Measurements from ENCODE around the gene CELF4. TPM values are rescaled to one million over a fixed set of nuclear protein-coding genes. Genes with fewer than 3 reads are reported as not detected.

CELF4 gene
- total RNA-seq, 2 experiments from 2014 or later = not detected

DNA sequence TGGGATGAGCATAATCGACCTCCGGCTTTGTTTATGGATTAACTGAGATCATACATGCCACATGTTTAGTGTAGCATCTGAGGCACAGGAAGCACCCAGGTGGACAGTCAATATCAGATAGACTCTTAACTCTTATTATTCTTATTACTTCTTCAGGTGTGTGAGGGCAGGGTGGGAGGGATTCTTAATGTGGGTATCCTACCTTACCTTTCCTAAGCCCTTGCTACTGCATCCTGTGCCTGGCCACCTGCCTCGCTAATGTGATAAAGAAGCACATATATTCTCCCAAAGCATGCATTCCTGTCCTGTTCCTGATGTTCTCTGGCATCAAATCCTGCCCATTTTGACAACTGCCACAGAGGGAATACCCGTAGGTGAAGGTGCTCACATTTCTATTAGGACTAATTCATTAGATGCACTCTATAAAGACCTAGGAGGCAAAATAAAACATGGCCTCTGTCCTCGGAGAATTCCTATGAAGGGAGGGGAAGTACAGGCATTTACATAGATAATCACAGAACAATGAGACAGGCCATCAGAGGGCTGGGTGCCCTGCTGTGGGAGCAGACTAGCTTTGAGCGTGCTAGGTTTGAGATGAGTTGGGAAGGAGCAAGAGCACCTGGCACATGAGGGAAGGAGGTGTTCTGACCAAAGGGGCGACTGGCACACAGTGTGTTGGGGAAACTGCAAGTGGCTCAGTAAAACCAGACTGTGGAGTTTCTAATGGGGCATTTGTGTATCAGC, 19.5 kb upstream of the CELF4 start:
- Mint-ChIP-seq H3K9me3 (no peaks in the 10 kb centered on the region), H3K27ac (no peak overlapping the region), H3K27me3 (no peaks in the 10 kb centered on the region), H3K4me1 (no peaks in the 10 kb centered on the region), H3K36me3 (no peaks in the 10 kb centered on the region), H3K4me3 (no peak overlapping the region)
- DNase-seq = no peak
- no peak for ATAC-seq (ENCODE audit: low read depth)
- POLR2A ChIA-PET = no interaction called here

DNA sequence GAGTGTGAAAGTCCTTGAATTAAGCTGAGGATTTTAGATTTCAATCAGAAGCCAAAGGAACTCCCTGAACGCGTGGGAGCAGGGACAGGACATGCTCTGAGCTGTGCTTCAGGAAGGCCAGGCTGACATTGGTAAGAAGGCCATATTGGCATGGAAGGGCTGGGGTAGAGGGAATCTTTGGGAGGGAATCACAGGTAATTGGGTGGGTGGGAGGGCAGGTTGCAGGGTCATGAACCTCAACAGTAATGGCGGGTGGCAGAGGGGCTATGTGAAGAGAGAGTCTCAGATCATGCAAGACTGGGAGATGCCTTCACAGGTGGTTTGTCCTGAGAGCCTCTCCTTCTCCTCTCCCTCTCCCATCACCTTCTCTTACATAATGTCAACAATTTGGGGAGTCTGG, 18.6 kb upstream of the CELF4 start:
- Mint-ChIP-seq H3K27ac (no peak overlapping the region), H3K4me3 (no peak overlapping the region), H3K27me3 (no peaks in the 10 kb centered on the region), H3K36me3 (no peaks in the 10 kb centered on the region), H3K9me3 (no peaks in the 10 kb centered on the region), H3K4me1 (no peaks in the 10 kb centered on the region)
- ATAC-seq (ENCODE audit: low read depth) (no peak), DNase-seq (no peak)
- POLR2A ChIA-PET = no interaction called here

DNA sequence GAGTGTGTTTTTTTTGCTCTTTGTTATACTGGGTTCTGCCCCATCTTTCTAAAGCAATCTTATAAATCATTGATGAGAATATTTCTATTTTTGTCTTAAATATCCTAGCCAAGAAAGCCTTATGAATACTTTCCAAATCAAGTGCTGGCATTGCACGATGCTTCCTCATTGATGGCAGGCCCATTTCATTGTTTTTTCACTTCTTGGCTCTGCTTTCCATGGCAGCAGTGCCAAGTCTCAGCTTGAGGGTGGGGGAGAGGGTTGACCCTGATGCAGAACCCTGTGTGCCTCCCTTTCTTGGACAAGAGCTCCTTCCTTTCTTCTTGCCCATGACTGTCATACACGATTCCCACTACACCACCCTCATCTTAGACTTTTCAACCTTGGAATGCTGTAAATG, 16.7 kb upstream of the CELF4 start:
- H3K4me1 Mint-ChIP-seq = no peaks in the 10 kb centered on the region
- POLR2A ChIA-PET = no interaction called here
- no peak for ATAC-seq (ENCODE audit: low read depth)
- H3K9me3 Mint-ChIP-seq = no peaks in the 10 kb centered on the region
- H3K4me3 Mint-ChIP-seq = no peak overlapping the region
- no peak overlapping the region for H3K27ac Mint-ChIP-seq
- no peak for DNase-seq
- no peaks in the 10 kb centered on the region for H3K27me3 Mint-ChIP-seq
- no peaks in the 10 kb centered on the region for H3K36me3 Mint-ChIP-seq

DNA sequence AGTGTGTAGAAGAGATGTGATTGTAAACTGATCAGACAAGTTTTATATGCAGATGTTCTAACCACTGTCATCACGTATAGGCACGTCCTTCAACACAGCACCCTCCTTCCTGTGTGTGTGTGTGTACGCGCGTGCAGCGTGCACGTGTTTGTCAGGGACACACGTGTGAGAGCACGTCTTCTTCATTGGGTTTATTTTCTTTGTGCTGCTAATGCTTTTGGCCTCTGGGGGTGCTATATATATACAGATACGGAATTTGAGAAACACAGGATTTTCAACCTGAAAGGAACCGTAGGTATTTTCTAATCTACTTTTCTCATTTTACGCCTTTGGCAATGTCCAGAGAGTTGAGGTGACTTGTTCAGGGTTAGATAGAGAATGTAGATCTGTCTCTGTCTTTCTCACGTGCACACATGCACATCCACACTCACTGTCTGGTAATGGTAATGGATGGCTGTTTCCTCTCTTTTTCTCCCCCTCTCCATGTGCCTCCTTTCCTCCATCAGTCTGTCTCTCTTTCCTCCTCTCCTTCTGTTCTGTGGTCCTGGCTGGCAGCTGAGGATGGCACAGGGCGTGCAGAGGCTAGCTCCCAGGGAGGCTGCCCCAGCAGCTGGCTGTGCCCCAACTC, 13.4 kb upstream of the CELF4 start:
- ATAC-seq (ENCODE audit: low read depth) (no peak), DNase-seq (no peak)
- Mint-ChIP-seq H3K27ac (no peak overlapping the region), H3K27me3 (no peaks in the 10 kb centered on the region), H3K36me3 (no peaks in the 10 kb centered on the region), H3K4me3 (no peak overlapping the region), H3K4me1 (no peaks in the 10 kb centered on the region), H3K9me3 (no peaks in the 10 kb centered on the region)
- POLR2A ChIA-PET = no interaction called here

DNA sequence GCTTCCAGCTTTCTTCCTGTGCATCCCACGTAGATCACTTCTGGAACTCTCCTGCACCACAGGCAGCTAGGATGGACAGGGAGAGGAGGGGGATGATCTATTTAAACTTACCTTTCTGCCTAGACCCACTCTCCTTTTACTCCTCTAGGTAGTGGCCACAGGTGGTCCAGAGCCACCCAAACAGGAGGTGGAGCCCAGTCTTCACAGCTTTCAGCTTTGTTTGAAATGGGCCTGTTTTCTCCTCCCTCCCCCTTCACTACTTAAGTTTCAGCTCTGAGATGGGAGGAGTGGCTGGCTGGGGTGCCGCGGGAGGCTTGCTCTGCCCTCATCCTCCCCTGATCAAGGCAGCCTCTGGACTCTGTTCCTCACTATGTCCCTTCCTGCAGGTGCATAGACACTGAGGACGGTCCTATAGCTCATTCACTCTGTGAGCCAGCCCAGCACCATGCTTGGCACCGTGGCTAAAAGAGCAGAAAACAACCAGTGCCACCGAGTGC, 12.6 kb upstream of the CELF4 start:
- Mint-ChIP-seq H3K9me3 (no peaks in the 10 kb centered on the region), H3K36me3 (no peaks in the 10 kb centered on the region), H3K27me3 (no peaks in the 10 kb centered on the region), H3K4me3 (no peak overlapping the region), H3K4me1 (no peaks in the 10 kb centered on the region), H3K27ac (no peak overlapping the region)
- no peak for ATAC-seq (ENCODE audit: low read depth)
- POLR2A ChIA-PET = no interaction called here
- DNase-seq = no peak

DNA sequence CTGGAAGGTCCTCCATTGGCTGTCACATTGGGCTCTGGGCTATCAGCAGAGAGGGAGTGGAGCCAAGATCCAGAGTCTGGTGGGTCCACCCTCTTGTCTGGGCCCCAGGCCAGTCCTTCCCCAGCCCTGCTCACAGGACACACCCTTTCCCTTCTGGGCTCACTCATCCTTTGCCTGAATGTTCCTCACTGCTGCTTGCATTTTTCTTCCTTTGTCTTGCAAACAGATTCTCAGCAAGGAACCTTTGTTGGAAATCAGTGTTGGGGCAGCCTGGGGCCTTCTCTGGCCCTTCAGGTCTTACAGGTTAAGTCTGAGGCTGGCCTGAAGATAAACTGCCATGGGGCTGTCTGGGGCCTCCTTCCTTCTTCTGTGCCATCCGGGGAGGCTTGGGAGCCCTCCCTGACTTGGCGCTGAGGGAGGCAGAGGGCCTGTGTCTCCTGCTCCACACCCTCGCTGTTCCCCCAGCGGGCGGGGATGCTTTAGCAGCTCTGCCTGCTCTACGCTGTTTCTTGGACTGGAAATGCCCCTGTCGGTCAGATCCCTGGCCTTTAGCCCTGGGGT, 11.5 kb upstream of the CELF4 start:
- Mint-ChIP-seq H3K36me3 (no peaks in the 10 kb centered on the region), H3K4me1 (no peaks in the 10 kb centered on the region), H3K9me3 (no peaks in the 10 kb centered on the region), H3K27me3 (no peaks in the 10 kb centered on the region), H3K27ac (no peak overlapping the region), H3K4me3 (no peak overlapping the region)
- POLR2A ChIA-PET = no interaction called here
- no peak for ATAC-seq (ENCODE audit: low read depth)
- DNase-seq = no peak

DNA sequence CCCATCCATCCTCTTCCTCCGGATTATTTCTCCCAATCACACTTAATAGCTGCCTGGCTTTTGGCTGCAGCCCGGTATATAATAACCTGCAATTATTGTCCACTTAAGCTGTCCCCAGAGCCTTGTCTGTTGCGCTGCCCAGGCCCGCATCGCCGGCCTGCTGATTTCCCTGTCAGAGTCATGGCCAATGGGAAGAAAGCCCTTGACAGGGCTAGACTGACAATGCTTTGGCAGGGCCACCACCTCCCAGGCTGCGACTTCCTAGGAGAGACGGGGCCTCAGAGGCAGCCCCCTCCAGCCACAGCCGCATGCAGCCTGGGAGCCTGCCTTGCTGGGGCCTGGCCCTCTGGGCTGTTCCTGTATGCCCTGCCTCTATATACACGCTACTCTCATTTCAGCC, 10.0 kb upstream of the CELF4 start:
- Mint-ChIP-seq H3K36me3 (no peaks in the 10 kb centered on the region), H3K27me3 (no peaks in the 10 kb centered on the region), H3K4me1 (no peaks in the 10 kb centered on the region), H3K9me3 (no peaks in the 10 kb centered on the region), H3K27ac (no peak overlapping the region), H3K4me3 (no peak overlapping the region)
- ATAC-seq (ENCODE audit: low read depth) = no peak
- no peak for DNase-seq
- POLR2A ChIA-PET = no interaction called here

DNA sequence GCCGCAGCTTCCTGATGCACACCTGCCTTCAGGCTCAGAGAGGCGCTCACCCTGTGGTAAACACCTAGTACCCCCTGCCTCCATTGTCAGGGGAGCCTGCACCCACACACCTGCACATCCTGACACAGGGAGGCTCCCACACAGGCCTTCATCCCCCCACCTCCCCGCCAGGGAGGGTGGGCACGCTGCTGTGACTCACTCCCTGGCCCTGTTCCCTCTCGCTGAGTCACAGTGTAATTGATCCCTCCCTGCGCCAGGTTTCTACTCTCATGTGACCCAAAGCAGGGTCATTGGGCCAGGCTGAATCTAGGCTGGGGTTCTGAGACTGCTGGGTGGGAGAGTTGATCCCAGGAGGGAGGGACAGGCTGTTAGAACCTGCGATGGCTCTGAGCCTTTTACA, 8.5 kb upstream of the CELF4 start:
- no peak for DNase-seq
- H3K9me3 Mint-ChIP-seq = no peaks in the 10 kb centered on the region
- ATAC-seq (ENCODE audit: low read depth) = no peak

DNA sequence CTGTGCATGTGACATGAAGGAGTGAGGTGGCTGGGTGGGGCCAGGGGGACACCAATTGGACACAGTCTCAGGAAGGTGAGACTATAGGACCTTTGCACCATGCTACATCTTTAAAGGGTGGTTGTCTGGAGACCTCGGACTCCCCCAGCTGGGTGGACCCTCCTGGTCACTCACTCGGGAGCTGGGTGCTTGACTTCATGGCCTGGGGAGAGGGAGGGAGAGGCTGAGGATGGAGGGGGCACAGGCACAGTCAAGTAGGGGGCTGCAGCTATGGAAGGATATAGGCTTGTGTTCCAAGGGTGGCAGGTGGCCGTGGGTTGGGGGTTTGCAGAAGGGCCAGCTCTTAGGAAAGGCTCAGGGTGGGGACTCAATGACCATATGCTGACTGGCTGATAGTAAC, 7.1 kb upstream of the CELF4 start:
- DNase-seq (no peak), ATAC-seq (ENCODE audit: low read depth) (no peak)
- H3K9me3 Mint-ChIP-seq = no peaks in the 10 kb centered on the region
- no peak overlapping the region for H3K27ac Mint-ChIP-seq
- H3K4me3 Mint-ChIP-seq = no peak overlapping the region
- H3K27me3 Mint-ChIP-seq = peaks cover 24% of the 10 kb centered on the region
- H3K4me1 Mint-ChIP-seq = no peaks in the 10 kb centered on the region
- no peaks in the 10 kb centered on the region for H3K36me3 Mint-ChIP-seq
- POLR2A ChIA-PET = no interaction called here

More for the DNA sequence above, 8.5 kb upstream of the CELF4 start:
- Mint-ChIP-seq H3K27ac (no peak overlapping the region), H3K4me1 (no peaks in the 10 kb centered on the region), H3K36me3 (no peaks in the 10 kb centered on the region), H3K4me3 (no peak overlapping the region), H3K27me3 (peaks cover 11% of the 10 kb centered on the region)
- POLR2A ChIA-PET = no interaction called here

DNA sequence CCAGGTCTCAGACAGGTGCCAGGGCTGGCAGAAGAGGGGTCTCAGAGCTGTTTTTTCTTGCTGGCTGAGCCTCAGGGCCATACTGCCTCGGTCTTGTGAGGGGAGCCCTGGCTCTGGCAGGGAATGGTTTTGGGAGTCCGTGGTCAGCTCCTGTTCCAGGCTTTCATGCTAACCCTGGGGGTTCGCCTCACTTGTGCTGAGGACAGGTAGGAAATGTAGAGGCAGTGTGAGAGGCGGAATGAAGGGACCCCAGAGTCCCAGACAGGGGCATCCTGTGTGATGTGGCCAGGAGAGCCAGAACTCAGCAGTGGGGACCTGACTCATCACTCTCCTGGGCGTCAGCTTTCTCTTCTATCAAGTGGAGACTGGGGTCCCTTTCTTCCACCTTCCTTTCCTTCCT, 5.7 kb upstream of the CELF4 start:
- POLR2A ChIA-PET = no interaction called here
- H3K4me3 Mint-ChIP-seq = no peak overlapping the region
- H3K27me3 Mint-ChIP-seq = peaks cover 31% of the 10 kb centered on the region
- no peaks in the 10 kb centered on the region for H3K4me1 Mint-ChIP-seq
- H3K36me3 Mint-ChIP-seq = no peaks in the 10 kb centered on the region
- DNase-seq = no peak
- no peak overlapping the region for H3K27ac Mint-ChIP-seq
- H3K9me3 Mint-ChIP-seq = no peaks in the 10 kb centered on the region
- no peak for ATAC-seq (ENCODE audit: low read depth)

DNA sequence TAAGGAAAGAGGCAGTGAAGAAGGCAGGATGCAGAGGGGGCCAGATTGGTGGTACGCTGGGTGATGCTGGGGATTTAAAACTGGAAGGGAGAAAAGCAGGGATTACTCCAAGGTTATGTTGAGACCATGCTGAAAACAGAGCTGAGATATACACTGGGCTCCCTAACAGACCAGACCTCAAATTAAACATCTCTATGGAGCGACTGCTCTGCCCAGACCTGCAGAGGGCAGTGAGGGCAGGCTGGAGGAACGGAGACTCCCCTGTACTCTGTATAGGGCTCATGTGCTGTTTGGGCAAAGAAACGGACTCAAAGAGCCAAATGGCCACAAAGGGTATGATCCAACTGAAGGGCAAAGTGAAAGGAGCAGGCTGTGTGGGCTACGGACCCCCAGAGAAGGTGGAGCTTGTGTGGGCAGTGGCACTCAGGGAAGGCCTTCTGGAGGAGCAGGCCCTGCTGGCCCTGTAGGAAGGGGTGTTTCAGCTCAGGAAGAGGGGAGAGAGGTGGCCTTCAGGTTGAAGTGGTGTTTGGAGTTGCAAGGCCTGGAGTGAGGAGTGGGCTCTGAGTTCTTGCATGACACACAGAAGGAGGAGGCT, 4.8 kb upstream of the CELF4 start:
- H3K9me3 Mint-ChIP-seq = no peaks in the 10 kb centered on the region
- H3K27ac Mint-ChIP-seq = no peak overlapping the region
- peaks cover 2% of the 10 kb centered on the region for H3K36me3 Mint-ChIP-seq
- peaks cover 38% of the 10 kb centered on the region for H3K27me3 Mint-ChIP-seq
- no peak overlapping the region for H3K4me3 Mint-ChIP-seq
- POLR2A ChIA-PET = no interaction called here
- H3K4me1 Mint-ChIP-seq = peaks cover 2% of the 10 kb centered on the region
- ATAC-seq (ENCODE audit: low read depth) (no peak), DNase-seq (no peak)

DNA sequence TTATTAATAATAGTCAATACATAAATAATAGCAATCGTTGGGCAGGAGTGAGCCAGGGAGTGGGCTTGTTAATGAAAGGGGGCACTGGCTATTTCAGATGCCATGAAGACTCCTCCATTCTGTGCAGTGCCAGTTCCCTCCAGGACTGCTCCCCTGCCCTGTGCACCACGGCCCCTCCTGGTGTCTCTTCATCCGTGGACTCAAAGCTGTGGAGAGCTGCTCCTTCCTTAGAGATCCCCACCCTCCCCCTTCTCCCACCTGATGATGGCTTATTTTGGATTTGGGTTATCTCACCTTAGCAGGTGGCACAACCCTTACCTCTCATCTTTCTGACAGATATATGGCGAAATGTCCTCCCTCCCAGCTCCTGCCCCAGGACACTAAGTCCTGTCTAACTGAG, 3.1 kb upstream of the CELF4 start:
- Mint-ChIP-seq H3K27ac (no peak overlapping the region), H3K36me3 (peaks cover 2% of the 10 kb centered on the region), H3K4me3 (no peak overlapping the region), H3K9me3 (no peaks in the 10 kb centered on the region), H3K4me1 (peaks cover 2% of the 10 kb centered on the region), H3K27me3 (peaks cover 56% of the 10 kb centered on the region)
- ATAC-seq (ENCODE audit: low read depth) (no peak), DNase-seq (no peak)
- POLR2A ChIA-PET = no interaction called here

DNA sequence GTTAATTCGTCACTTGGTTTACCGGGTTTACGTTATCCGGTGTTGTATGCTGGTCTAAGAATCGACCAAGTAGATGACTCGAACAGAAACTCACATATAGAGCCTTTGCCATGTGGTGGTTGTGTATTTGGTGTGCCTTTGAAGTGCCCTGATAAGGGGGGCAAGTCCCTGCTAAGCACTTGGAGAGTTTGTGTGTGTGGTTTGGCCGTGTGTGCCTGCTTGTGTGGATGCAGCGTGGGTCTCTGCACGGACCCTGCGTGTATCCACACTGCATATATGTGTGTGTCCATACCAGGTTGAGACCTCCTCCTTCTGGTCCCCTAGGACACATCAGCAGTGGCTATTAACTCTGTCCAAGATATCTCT, 2.4 kb upstream of the CELF4 start:
- no peak overlapping the region for H3K4me3 Mint-ChIP-seq
- POLR2A ChIA-PET = no interaction called here
- no peak for ATAC-seq (ENCODE audit: low read depth)

More for the DNA sequence above, 2.4 kb upstream of the CELF4 start:
- Mint-ChIP-seq H3K4me1 (peaks cover 2% of the 10 kb centered on the region), H3K9me3 (no peaks in the 10 kb centered on the region), H3K27me3 (peaks cover 59% of the 10 kb centered on the region), H3K36me3 (peaks cover 2% of the 10 kb centered on the region), H3K27ac (no peak overlapping the region)
- DNase-seq = no peak
